GM03348 (cell line): Measurements from ENCODE around the gene RNU6-9.
"Not testable (repeated sequence)": the region's sequence is repeated elsewhere in the genome, so short reads cannot be mapped to it uniquely, and the experiment has no call there.

Source experiments
- DNase-seq: peaks from one replicate; pipeline ENCODE4 v3.0.0; 2012; ENCODE audit warnings: low spot score

Gene RNU6-9

GRCh38 chr19:892894-893689 lies at the start of gene RNU6-9, which contains the start of gene MED16:
Gene RNU6-9, plus strand, starts transcription at chr19:893484.
Gene MED16, minus strand, starts transcription at chr19:893187. Its CDS starts 2,056 bp downstream, at chr19:891131.
- peak; percentile 98 for DNase-seq

DNA sequence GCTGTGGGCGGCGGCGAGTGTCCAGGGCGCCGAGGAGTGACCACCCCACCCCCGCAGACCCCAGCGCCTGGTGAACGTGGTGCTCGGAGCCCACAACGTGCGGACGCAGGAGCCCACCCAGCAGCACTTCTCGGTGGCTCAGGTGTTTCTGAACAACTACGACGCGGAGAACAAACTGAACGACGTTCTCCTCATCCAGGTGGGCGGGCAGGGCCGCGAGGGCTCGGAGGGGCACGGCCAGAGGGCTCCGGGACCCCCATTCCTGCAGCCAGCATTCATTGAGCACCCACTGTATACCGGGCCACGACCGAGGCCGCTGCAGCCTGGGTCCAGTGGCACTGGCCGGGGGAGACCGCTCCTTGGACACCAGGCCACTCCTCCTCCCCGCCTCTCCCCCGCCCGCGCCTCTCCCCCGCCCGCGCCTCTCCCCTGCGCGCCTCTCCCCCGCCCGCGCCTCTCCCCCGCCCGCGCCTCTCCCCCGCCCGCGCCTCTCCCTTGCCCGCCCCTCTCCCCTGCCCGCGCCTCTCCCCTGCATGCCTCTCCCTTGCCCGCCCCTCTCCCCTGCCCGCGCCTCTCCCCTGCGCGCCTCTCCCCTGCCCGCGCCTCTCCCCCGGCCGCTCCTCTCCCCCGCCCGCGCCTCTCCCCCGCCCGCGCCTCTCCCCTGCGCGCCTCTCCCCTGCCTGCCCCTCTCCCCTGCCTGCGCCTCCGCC lies 49.3 kb upstream of the RNU6-9 start:
- no peak for DNase-seq

DNA sequence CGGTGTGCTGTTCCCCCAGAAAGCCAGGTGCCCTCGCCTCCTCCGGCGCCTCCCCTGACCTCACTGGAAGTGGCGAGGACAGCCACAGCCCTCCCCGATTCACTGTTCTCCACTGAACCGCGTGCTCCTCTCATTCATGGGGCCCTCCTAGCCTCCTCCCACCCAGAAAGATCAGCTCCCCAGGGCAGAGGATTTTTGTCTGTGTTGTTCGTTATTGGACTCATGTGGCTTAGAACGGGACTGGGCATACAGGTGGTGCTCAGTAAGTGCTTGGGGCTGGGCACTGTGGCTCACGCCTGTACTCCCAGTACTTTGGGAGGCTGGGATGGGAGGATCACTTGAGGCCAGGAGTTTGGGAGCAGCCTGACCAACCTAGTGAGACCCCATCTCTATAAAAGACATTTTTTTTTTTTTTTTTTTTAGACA lies 48.7 kb upstream of the RNU6-9 start:
- no peak for DNase-seq

DNA sequence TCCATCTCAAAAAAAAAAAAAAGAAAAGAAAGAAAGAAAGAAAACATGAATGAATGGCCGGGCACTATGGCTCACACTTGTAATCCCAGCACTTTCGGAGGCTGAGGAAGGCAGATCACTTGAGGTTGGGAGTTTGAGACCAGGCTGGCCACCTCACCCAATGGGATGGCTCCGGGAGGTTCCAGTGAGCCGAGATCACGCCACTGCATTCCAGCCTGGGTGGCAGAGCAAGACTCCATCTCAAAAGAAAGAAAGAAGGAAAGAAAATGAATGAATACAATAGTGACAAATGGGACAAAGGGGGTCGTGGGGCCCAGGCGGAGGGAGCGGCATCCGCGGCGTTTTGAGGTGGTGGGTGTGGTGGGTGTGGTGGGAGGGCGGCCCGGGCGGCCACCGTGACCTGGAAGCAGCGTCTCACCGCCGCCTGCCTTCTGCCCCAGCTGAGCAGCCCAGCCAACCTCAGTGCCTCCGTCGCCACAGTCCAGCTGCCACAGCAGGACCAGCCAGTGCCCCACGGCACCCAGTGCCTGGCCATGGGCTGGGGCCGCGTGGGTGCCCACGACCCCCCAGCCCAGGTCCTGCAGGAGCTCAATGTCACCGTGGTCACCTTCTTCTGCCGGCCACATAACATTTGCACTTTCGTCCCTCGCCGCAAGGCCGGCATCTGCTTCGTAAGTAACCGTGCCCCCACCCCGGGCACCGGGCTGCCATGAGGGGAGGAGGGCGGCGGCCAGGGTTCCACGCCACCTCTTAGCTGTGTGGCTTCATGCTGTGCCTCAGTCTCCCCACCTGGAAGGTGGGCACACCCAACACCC lies 47.4 kb upstream of the RNU6-9 start:
- no peak for DNase-seq

GRCh38 chr19:848386-848921 lies 44.8 kb upstream of the RNU6-9 start:
- DNase-seq = no peak

DNA sequence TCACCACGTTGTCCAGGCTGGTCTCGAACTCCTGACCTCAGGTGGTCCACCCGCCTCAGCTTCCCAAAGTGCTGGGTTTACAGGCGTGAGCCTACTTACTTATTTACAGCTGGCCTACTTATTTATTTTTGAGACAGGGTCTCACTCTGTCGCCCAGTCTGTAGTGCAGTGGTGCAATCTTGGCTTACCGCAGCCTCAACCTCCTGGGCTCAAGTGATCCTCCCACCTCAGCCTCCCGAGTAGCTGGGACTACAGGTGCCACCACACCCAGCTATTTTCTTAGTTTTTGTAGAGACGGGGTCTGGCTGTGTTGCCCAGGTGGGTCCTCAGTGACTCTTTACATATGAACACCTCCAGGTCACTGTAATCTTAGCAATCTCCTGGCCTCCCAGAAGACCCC lies 44.1 kb upstream of the RNU6-9 start:
- not testable (repeated sequence) for DNase-seq

GRCh38 chr19:850221-850978 lies 42.9 kb upstream of the RNU6-9 start:
- DNase-seq = peak; percentile 92

DNA sequence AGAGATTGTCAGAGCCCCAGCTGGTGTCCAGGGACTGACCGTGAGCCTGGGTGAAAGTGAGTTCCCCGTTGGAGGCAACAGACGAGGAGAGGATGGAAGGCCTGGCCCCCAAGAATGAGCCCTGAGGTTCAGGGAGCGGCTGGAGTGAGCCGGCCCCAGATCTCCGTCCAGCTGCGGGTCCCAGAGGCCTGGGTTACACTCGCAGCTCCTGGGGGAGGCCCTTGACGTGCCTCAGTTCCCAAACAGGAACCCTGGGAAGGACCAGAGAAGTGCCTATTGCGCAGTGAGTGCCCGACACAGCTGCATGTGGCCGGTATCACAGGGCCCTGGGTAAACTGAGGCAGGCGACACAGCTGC lies 42.3 kb upstream of the RNU6-9 start:
- DNase-seq = no peak

GRCh38 chr19:852136-853013 lies 40.9 kb upstream of the RNU6-9 start, which contains the start of gene ELANE:
Gene ELANE, plus strand, starts transcription at chr19:852303. Its CDS starts 26 bp downstream, at chr19:852329.
- no peak for DNase-seq

- no peak for DNase-seq
Observed at GRCh38 chr19:853014-853585, 40.2 kb upstream of the RNU6-9 start.

DNA sequence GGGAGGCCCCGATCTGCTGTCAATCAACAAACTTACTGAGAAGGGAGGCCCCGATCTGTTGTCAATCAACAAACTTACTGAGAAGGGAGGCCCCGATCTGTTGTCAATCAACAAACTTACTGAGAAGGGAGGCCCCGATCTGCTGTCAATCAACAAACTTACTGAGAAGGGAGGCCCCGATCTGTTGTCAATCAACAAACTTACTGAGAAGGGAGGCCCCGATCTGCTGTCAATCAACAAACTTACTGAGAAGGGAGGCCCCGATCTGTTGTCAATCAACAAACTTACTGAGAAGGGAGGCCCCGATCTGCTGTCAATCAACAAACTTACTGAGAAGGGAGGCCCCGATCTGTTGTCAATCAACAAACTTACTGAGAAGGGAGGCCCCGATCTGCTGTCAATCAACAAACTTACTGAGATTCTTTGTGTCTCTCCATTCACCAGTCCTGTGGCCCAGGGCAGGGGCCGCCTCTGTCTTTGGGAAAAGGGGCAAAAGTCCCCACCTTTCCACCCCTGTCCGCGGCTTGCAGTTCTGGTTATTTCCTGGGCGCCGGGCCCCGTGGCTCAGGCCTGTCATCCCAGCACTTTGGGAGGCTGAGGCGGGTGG lies 39.6 kb upstream of the RNU6-9 start:
- not testable (repeated sequence) for DNase-seq

- no peak for DNase-seq
Observed at GRCh38 chr19:854549-854948, 38.7 kb upstream of the RNU6-9 start.

DNA sequence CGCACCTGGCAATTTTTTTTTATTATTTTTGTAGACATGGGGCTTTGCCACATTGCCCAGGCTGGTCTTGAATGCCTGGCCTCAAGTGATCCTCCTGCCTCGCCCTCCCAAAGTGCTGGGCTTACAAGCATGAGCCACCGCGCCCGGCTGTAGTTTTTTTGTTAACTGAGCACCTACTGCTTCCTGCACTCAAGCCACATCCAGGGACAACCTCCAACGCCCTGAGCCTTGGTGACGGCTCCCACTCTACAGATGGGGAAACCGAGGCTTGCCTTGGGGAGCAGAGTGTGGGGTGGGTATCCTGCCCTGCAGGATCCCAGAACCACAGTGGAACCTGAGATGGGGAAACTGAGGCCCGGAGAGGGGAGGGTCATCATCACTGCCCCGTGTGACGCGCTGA lies 38.1 kb upstream of the RNU6-9 start:
- no peak for DNase-seq

DNA sequence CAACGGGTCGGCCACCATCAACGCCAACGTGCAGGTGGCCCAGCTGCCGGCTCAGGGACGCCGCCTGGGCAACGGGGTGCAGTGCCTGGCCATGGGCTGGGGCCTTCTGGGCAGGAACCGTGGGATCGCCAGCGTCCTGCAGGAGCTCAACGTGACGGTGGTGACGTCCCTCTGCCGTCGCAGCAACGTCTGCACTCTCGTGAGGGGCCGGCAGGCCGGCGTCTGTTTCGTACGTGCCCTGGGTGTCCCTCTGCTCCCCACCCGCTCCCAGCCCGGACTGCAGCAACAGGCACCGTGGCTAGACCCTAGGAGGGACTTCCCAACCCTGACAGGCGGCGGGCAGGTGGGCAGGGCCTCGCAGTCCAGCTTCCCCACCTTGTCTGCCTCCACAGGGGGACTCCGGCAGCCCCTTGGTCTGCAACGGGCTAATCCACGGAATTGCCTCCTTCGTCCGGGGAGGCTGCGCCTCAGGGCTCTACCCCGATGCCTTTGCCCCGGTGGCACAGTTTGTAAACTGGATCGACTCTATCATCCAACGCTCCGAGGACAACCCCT lies 37.6 kb upstream of the RNU6-9 start:
- DNase-seq = no peak

DNA sequence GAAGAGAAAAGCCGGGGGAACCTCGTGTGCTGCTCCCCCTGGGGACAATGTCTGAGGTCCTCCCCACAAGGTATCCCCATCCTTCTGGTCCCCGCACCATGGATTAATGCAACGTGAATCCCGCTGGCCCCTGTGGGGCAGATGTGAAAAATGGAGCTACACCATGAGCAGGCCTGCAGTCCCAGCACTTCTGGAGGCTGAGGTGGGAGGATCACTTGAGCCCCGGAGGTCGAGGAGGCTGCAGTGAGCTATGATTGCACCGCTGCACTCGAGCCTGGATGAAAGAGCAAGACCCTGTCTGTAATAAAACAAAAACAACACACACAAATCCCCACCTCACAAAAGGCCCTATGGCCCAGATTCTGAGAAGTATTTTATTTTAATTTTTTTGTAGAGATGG lies 35.0 kb upstream of the RNU6-9 start:
- DNase-seq = no peak

DNA sequence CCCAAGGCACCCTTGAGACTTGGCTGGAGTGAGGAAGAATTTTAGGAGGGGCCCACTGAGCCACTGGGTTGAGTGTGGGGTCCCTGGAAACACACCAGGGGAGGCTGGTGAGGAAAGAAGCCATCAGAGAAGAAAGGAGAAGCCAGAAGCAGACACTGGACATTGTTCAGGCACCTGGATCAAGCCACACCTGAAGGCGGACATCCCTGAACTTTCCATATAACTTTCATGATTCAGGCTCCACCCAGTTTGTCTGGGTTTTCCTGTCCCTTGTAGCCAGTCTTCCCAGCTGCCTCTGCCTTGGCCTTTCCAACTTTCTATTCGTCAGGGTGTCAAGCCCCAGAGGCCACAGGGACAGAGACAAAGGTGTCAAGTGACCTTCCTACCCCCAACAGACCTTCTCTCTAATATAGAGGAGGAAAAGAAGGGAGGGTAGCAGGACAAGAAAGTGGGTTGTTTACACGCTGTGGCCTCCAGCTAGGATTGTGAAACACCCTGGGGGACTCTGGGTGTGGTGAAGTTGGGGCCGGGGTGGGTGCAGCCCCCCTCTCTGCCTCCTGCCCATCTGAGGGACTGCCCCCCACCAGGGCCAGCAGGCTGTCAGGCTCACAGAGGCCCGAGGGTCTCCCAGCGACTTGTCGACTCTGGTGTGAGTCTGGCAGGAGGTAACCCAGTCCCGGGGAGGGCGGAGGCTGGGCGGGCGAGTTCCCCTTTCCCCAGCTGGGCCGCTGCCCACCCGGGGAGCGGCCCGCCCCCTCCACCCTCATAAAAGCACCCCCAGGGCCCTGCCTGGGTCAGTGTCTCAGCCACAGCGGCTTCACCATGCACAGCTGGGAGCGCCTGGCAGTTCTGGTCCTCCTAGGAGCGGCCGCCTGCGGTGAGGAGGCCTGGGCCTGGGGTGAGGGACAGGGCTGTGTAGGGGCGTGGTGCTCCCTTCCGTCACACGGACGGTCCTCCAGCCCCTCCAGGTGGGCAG lies 34.1 kb upstream of the RNU6-9 start, which contains the start of gene CFD:
TSS of gene CFD (plus strand) at position 797 of the 976 bp plus-strand sequence. CDS start at position 823, 26 bp downstream.
- DNase-seq = no peak

- no peak for DNase-seq
Observed at GRCh38 chr19:861141-861755, 32.0 kb upstream of the RNU6-9 start.
